HCT116 (cell line): ENCODE data around the gene TSPAN5. TPM values are rescaled to one million over a fixed set of nuclear protein-coding genes. Genes with fewer than 3 reads are reported as not detected.

Experiments
- ATAC-seq: fragments of 200-7000 bp; cut with Tn5 transposase; 2 replicates; pipeline ENCODE4 v1.9.1; 2020; ENCODE audit warnings: mild to moderate bottlenecking, moderate library complexity
- BruUV-seq: library from RNA; stranded (reverse); fragments of 400-500 nt; replicated peaks from 2 replicates; lab custom pipeline; 2021; lab: Mats Ljungman, UMichigan
- CTCF ChIA-PET: fragments of 300-600 bp; sonication (Branson Sonifier 250); formaldehyde crosslinking; loops from one replicate; lab custom pipeline; 2021; ENCODE audit warnings: antibody characterized with exemption; lab: Charles Lee
- POLR2A ChIA-PET: fragments of 300-600, 350-600 bp; sonication (Branson Sonifier 250); formaldehyde crosslinking; loops from one replicate; lab custom pipeline; 2021; ENCODE audit warnings: antibody characterized with exemption; lab: Charles Lee
- RAD21 ChIA-PET, 2 experiments: fragments of 300-600 bp; sonication (Branson Sonifier 250); formaldehyde crosslinking; loops; one replicate each; lab custom pipeline; 2023; ENCODE audit warnings: low total read pairs in 2 of 2; ENCODE audit not compliant: uncharacterized antibody in 2 of 2, unreplicated experiment in 2 of 2, low non-redundant PET in 1 of 2; lab: Charles Lee
- DNase-seq: peaks from one replicate; pipeline ENCODE4 v3.0.0-alpha.2; 2010; ENCODE audit warnings: low read depth, low spot score
- H2AFZ ChIP-seq: fragments of 200-600 bp; shearing (Covaris generic), sonication (generic); 2 replicates; pipeline ENCODE4 v1.6.1; 2017; ENCODE audit warnings: low read depth, mixed run types, mixed read lengths, antibody characterized with exemption, low read length; ENCODE audit not compliant: poor library complexity, severe bottlenecking
- H3K27ac ChIP-seq: 2 replicates; pipeline ENCODE4 v1.5.1; 2012; ENCODE audit warnings: low read depth, low read length
- H3K27me3 ChIP-seq: fragments of 200-600 bp; sonication (generic); 2 replicates; pipeline ENCODE4 v1.6.1; 2016; ENCODE audit warnings: mixed run types, low read length, mixed read lengths; ENCODE audit not compliant: insufficient read depth
- H3K36me3 ChIP-seq, 2 experiments: fragments of 200-500 bp in 1 of 2; fragments of 200-600 bp in 1 of 2; sonication (Bioruptor generic) in 1 of 2; sonication (generic) in 1 of 2; 2 replicates each; pipeline versions ENCODE4 v1.5.1 to v1.6.1; 2014 to 2016; ENCODE audit warnings: low read length in 2 of 2, inconsistent platforms in 1 of 2, mixed read lengths in 1 of 2, mixed run types in 1 of 2; ENCODE audit not compliant: insufficient read depth in 2 of 2, control insufficient read depth in 1 of 2
- H3K4me1 ChIP-seq, 2 experiments: fragments of 200-600 bp in 1 of 2; sonication (generic) in 1 of 2; 2 replicates each; pipeline versions ENCODE4 v1.5.1 to v1.6.1; 2012 to 2017; ENCODE audit warnings: low read length in 2 of 2, inconsistent platforms in 1 of 2, mild to moderate bottlenecking in 1 of 2, mixed read lengths in 1 of 2, mixed run types in 1 of 2, moderate library complexity in 1 of 2; ENCODE audit not compliant: insufficient read depth in 2 of 2, control insufficient read depth in 1 of 2
- H3K4me2 ChIP-seq: fragments of 200-600 bp; sonication (generic); 2 replicates; pipeline ENCODE4 v1.6.1; 2017; ENCODE audit warnings: mixed run types, low read length, mixed read lengths
- H3K4me3 ChIP-seq, 2 experiments: fragments of 200-600 bp in 1 of 2; sonication (generic) in 1 of 2; replicated peaks in 1 of 2; 2 replicates each; pipeline ENCODE4 v1.5.1; 2011 to 2016; ENCODE audit warnings: low read length in 2 of 2, control low read depth in 1 of 2, low read depth in 1 of 2, mild to moderate bottlenecking in 1 of 2, mixed read lengths in 1 of 2, mixed run types in 1 of 2
- H3K79me2 ChIP-seq: fragments of 200-600 bp; sonication (generic); 2 replicates; pipeline ENCODE4 v1.6.1; 2017; ENCODE audit warnings: mild to moderate bottlenecking, mixed run types, low read length, moderate library complexity, mixed read lengths; ENCODE audit not compliant: insufficient read depth
- H3K9ac ChIP-seq: fragments of 200-600 bp; sonication (generic); 2 replicates; pipeline ENCODE4 v1.6.1; 2016; ENCODE audit warnings: low read length, mixed read lengths
- H3K9me2 ChIP-seq: fragments of 200-600 bp; sonication (generic), shearing (Covaris generic); 2 replicates; pipeline ENCODE4 v1.6.1; 2017; ENCODE audit warnings: mixed run types, mild to moderate bottlenecking, moderate library complexity; ENCODE audit not compliant: insufficient read depth
- H3K9me3 ChIP-seq, 2 experiments: fragments of 200-500 bp in 1 of 2; fragments of 200-600 bp in 1 of 2; sonication (Bioruptor generic) in 1 of 2; sonication (generic) in 1 of 2; 2 replicates each; pipeline ENCODE4 v1.6.1; 2014 to 2017; ENCODE audit warnings: low read length in 2 of 2, mixed read lengths in 2 of 2, inconsistent platforms in 1 of 2, low read depth in 1 of 2, mild to moderate bottlenecking in 1 of 2, mixed run types in 1 of 2, moderate library complexity in 1 of 2; ENCODE audit not compliant: control insufficient read depth in 1 of 2, insufficient read depth in 1 of 2
- H4K20me1 ChIP-seq: fragments of 200-600 bp; sonication (generic), shearing (Covaris generic); 2 replicates; pipeline ENCODE4 v1.6.1; 2017; ENCODE audit warnings: mixed run types, mild to moderate bottlenecking, moderate library complexity; ENCODE audit not compliant: insufficient read depth
- ATF3 ChIP-seq: IDR thresholded peaks from 2 replicates; pipeline ENCODE4 v1.6.1; 2012
- CEBPB ChIP-seq: IDR thresholded peaks from 2 replicates; pipeline ENCODE4 v1.6.1; 2012; ENCODE audit warnings: low read depth
- CTCF ChIP-seq, 3 experiments: fragments of 200-600 bp in 1 of 3; sonication (generic) in 1 of 3; IDR thresholded peaks in 2 of 3; conservative IDR thresholded peaks in 1 of 3; 2 replicates each; pipeline ENCODE4 v1.5.1; 2012 to 2017; ENCODE audit warnings: low read depth in 2 of 3, low read length in 2 of 3, antibody characterized with exemption in 1 of 3, borderline replicate concordance in 1 of 3, control low read depth in 1 of 3, mild to moderate bottlenecking in 1 of 3, mixed read lengths in 1 of 3, mixed run types in 1 of 3, moderate library complexity in 1 of 3; ENCODE audit not compliant: insufficient read depth in 1 of 3
- EGR1 ChIP-seq: IDR thresholded peaks from 2 replicates; pipeline ENCODE4 v1.6.1; 2012; ENCODE audit warnings: low read depth
- ELF1 ChIP-seq: IDR thresholded peaks from 2 replicates; pipeline ENCODE4 v1.6.1; 2012; ENCODE audit warnings: low read depth, borderline replicate concordance
- EZH2phosphoT487 ChIP-seq: fragments of 200-600 bp; IDR thresholded peaks from 2 replicates; pipeline ENCODE4 v1.6.1; 2018; ENCODE audit warnings: antibody characterized with exemption, borderline replicate concordance
- JUND ChIP-seq: IDR thresholded peaks from 2 replicates; pipeline ENCODE4 v1.6.1; 2012
- MAX ChIP-seq: IDR thresholded peaks from 2 replicates; pipeline ENCODE4 v1.6.1; 2012
- POLR2A ChIP-seq: IDR thresholded peaks from 2 replicates; pipeline ENCODE4 v1.7.0; 2011; ENCODE audit warnings: borderline replicate concordance; ENCODE audit not compliant: insufficient read depth, insufficient read length; ENCODE audit errors: extremely low read depth
- POLR2AphosphoS5 ChIP-seq: IDR thresholded peaks from 2 replicates; pipeline ENCODE4 v1.6.1; 2011; ENCODE audit warnings: mild to moderate bottlenecking, low read depth, low read length, moderate library complexity
- RAD21 ChIP-seq: IDR thresholded peaks from 2 replicates; pipeline ENCODE4 v1.6.1; 2012; ENCODE audit warnings: low read depth, mild to moderate bottlenecking
- SIN3A ChIP-seq: IDR thresholded peaks from 2 replicates; pipeline ENCODE4 v1.6.1; 2012; ENCODE audit warnings: low read depth
- SP1 ChIP-seq: IDR thresholded peaks from 2 replicates; pipeline ENCODE4 v1.6.1; 2012; ENCODE audit warnings: low read depth
- TCF7L2 ChIP-seq: IDR thresholded peaks from 2 replicates; pipeline ENCODE4 v1.7.0; 2011; ENCODE audit warnings: borderline replicate concordance, inconsistent platforms; ENCODE audit not compliant: insufficient read depth, insufficient read length; ENCODE audit errors: extremely low read depth
- ZFX ChIP-seq: fragments of 450-650 bp; IDR thresholded peaks from 2 replicates; pipeline ENCODE4 v1.6.1; 2017
- ZNF274 ChIP-seq: fragments of 200-500 bp; sonication (Bioruptor generic); IDR thresholded peaks from 2 replicates; pipeline ENCODE4 v1.6.1; 2014; ENCODE audit warnings: mild to moderate bottlenecking, low read depth, low read length, inconsistent platforms
- intact Hi-C: fragments of 100-400 bp; cut with micrococcal nuclease; formaldehyde crosslinking; loops from 2 replicates; pipeline ENCODE4 v1.10.0; 2022
- total RNA-seq: library from RNA; stranded (reverse); gene quantifications from one replicate; pipeline ENCODE4 v1.2.1, GENCODE V29; 2021; ENCODE audit not compliant: unreplicated experiment

TSPAN5 gene
- total RNA-seq, 1 experiment from 2014 or later, result 56.8 TPM

GRCh38 chr4:98617358-98618047 is 40.9 kb downstream of the TSPAN5 start:
- peaks cover 100% of the 10 kb centered on the region for H3K79me2 ChIP-seq
- H3K4me2 ChIP-seq, result no peak overlapping the region
- H3K9me2 ChIP-seq, result no peaks in the 10 kb centered on the region
- intact Hi-C loops, result no loop called here
- TF ChIP-seq ZNF274, result no peak
- TF ChIP-seq POLR2A, result no peak
- TF ChIP-seq CTCF (IDR thresholded peaks at IDR 0.05 in 2 of 3, conservative IDR thresholded peaks at IDR 0.05 in 1 of 3; ENCODE audit: borderline replicate concordance in 1 of 3, insufficient read depth in 1 of 3, low read depth in 2 of 3, low read length in 2 of 3), result no peak
- no peak for TF ChIP-seq ZFX
- ChIA-PET CTCF (no interaction called here), RAD21 (no interaction called here), POLR2A (no interaction called here)
- no peak overlapping the region for H2AFZ ChIP-seq
- BruUV-seq, result no TSS peak
- no peak for ATAC-seq
- no peaks in the 10 kb centered on the region for H3K9me3 ChIP-seq
- H3K4me1 ChIP-seq, result peaks cover 7 to 78% of the 10 kb centered on the region in 2 experiments
- H3K36me3 ChIP-seq, result no peaks in the 10 kb centered on the region
- H3K27ac ChIP-seq, result no peak overlapping the region
- no peaks in the 10 kb centered on the region for H4K20me1 ChIP-seq
- H3K4me3 ChIP-seq, result no peak overlapping the region
- H3K27me3 ChIP-seq, result no peaks in the 10 kb centered on the region
- no peak for DNase-seq
- H3K9ac ChIP-seq, result no peak overlapping the region

- ChIA-PET RAD21 (no interaction called here), POLR2A (no interaction called here), CTCF (no interaction called here)
- DNase-seq (no peak), ATAC-seq (no peak)
- no peak overlapping the region for H2AFZ ChIP-seq
- no peaks in the 10 kb centered on the region for H3K9me2 ChIP-seq
- H3K4me3 ChIP-seq, result no peak overlapping the region
- intact Hi-C loops, result no loop called here
- no peak overlapping the region for H3K4me2 ChIP-seq
- peaks cover 100% of the 10 kb centered on the region for H3K79me2 ChIP-seq
- H3K9me3 ChIP-seq, result no peaks in the 10 kb centered on the region
- H3K36me3 ChIP-seq, result no peaks in the 10 kb centered on the region
- H3K27me3 ChIP-seq, result no peaks in the 10 kb centered on the region
- BruUV-seq, result no TSS peak
- H3K27ac ChIP-seq, result no peak overlapping the region
- no peak overlapping the region for H3K9ac ChIP-seq
- H4K20me1 ChIP-seq, result no peaks in the 10 kb centered on the region
- H3K4me1 ChIP-seq, result peaks cover 3 to 80% of the 10 kb centered on the region in 2 experiments; a peak in 1 of 4 replicates
- TF ChIP-seq POLR2AphosphoS5, result no peak
- TF ChIP-seq POLR2A, result no peak
- no peak for TF ChIP-seq MAX
- no peak for TF ChIP-seq CEBPB
- TF ChIP-seq ATF3, result no peak
- no peak for TF ChIP-seq SIN3A
- no peak for TF ChIP-seq JUND
- no peak for TF ChIP-seq TCF7L2
- TF ChIP-seq ZNF274, result no peak
- no peak for TF ChIP-seq ELF1
- TF ChIP-seq SP1, result no peak
- no peak for TF ChIP-seq CTCF (IDR thresholded peaks at IDR 0.05 in 2 of 3, conservative IDR thresholded peaks at IDR 0.05 in 1 of 3; ENCODE audit: borderline replicate concordance in 1 of 3, insufficient read depth in 1 of 3, low read depth in 2 of 3, low read length in 2 of 3)
- no peak for TF ChIP-seq EGR1
- no peak for TF ChIP-seq EZH2phosphoT487
- TF ChIP-seq RAD21, result no peak
Measured at GRCh38 chr4:98615991-98616390, 42.4 kb downstream of the TSPAN5 start.
